Stomach (tissue), 9 donors: Measurements from ENCODE around the gene TUBB6. TPM values are rescaled to one million over a fixed set of nuclear protein-coding genes. Genes with fewer than 3 reads are reported as not detected.

Experiments used
- DNase-seq, 2 donors: peaks; one replicate each; pipeline versions ENCODE4 v3.0.0 to v3.0.0-alpha.2; 2013 to 2019
- H3K27ac ChIP-seq, 5 donors: fragments of 200-600 bp in 4 of 5; sonication (generic) in 4 of 5; one replicate each; pipeline ENCODE4 v1.5.1; 2013 to 2019; ENCODE audit warnings: mild to moderate bottlenecking in 1 of 5, moderate library complexity in 1 of 5
- H3K27me3 ChIP-seq, 3 donors: fragments of 200-600 bp; sonication (generic); one replicate each; pipeline ENCODE4 v1.5.1; 2017 to 2019; ENCODE audit warnings: mixed run types in 1 of 3
- H3K36me3 ChIP-seq, 4 donors: fragments of 200-600 bp; sonication (generic); 1 replicate in 3 of 4; 2 replicates in 1 of 4; pipeline ENCODE4 v1.5.1; 2016 to 2019
- H3K4me1 ChIP-seq, 4 donors: fragments of 200-600 bp; sonication (generic); one replicate each; pipeline ENCODE4 v1.5.1; 2016 to 2019
- H3K4me3 ChIP-seq, 4 donors: fragments of 200-600 bp; sonication (generic) in 3 of 4; one replicate each; pipeline ENCODE4 v1.5.1; 2016 to 2019; ENCODE audit warnings: mild to moderate bottlenecking in 1 of 4
- H3K9me3 ChIP-seq, 4 donors: fragments of 200-600 bp; sonication (generic); one replicate each; pipeline ENCODE4 v1.5.1; 2016 to 2019
- CTCF ChIP-seq, 7 experiments: fragments of 450-650 bp in 4 of 7; fragments of 200-600 bp in 3 of 7; sonication (generic) in 3 of 7; IDR thresholded peaks; one replicate each; pipeline ENCODE4 v1.5.1; 2016 to 2019; ENCODE audit warnings: antibody characterized with exemption in 7 of 7, control low read depth in 2 of 7, mild to moderate bottlenecking in 1 of 7
- EP300 ChIP-seq: sonication (generic); formaldehyde crosslinking; IDR thresholded peaks from one replicate; pipeline ENCODE4 v1.6.1; 2017; ENCODE audit warnings: antibody characterized with exemption
- POLR2A ChIP-seq, 4 donors: fragments of 450-650 bp; IDR thresholded peaks; one replicate each; pipeline ENCODE4 v1.6.1; 2016; ENCODE audit warnings: antibody characterized with exemption in 4 of 4, control low read depth in 2 of 4, mild to moderate bottlenecking in 1 of 4, moderate library complexity in 1 of 4
- POLR2AphosphoS5 ChIP-seq, 3 donors: sonication (generic); formaldehyde crosslinking; IDR thresholded peaks; one replicate each; pipeline ENCODE4 v1.6.1; 2016; ENCODE audit warnings: antibody characterized with exemption in 3 of 3
- WGBS, 5 donors: extraction: QIAGEN DNeasy Blood & Tissue Kit in 3 of 5; methylation state at CpG; one replicate each; pipeline versions ENCODE4 v1.1.5 to v1.1.7; 2013 to 2018; 5-methylcytosine and 5-hydroxymethylcytosine counted together
- intact Hi-C: fragments of 100-400 bp; cut with DNase I; formaldehyde crosslinking; loops from one replicate; pipeline ENCODE4 v1.15.1; 2023; ENCODE audit warnings: low total_unique reads
- polyA plus RNA-seq, 3 donors: library from polyadenylated mRNA; stranded (reverse); fragments of 200-250 nt; gene quantifications; one replicate each; pipeline ENCODE4 v1.2.3, GENCODE V29; 2013
- total RNA-seq, 5 donors: library from RNA; depleted of rRNA; stranded (reverse); fragments of >200 nt; gene quantifications; one replicate each; pipeline versions ENCODE4 v1.1.0 to v1.2.3, GENCODE V29; 2014 to 2016
- donor health status: healthy with polysubstance abuse.
- donor health status: Bipolar disorder and iron deficiency.
- donor health status: healthy.

TUBB6 gene
- total and polyA plus RNA-seq, 8 donors: 66.6 to 333 (median 174) TPM

- Histone ChIP-seq H3K4me1 (peaks cover 14 to 23% (median 21%) of the 10 kb centered on the region in 4 donors), H3K9me3 (no peaks in the 10 kb centered on the region), H3K27ac (no peak overlapping the region), H3K36me3 (no peaks in the 10 kb centered on the region), H3K27me3 (peaks cover 0 to 36% (median 22%) of the 10 kb centered on the region in 3 donors), H3K4me3 (no peak overlapping the region)
- intact Hi-C loops: no loop called here
- DNase-seq: no peak
- 90 to 94% (median 93%) methylated on average over 12 to 14 of the region's 14 CpGs for WGBS, 5 donors
- TF ChIP-seq EP300: no peak
- TF ChIP-seq CTCF (IDR thresholded peaks at IDR 0.05): no peak
- TF ChIP-seq POLR2A (IDR thresholded peaks at IDR 0.05): no peak
- TF ChIP-seq POLR2AphosphoS5 (IDR thresholded peaks at IDR 0.05): no peak
Observed at GRCh38 chr18:12291690-12292089, 16.4 kb upstream of the TUBB6 start.

GRCh38 chr18:12293831-12294230 lies 14.2 kb upstream of the TUBB6 start:
- WGBS, 5 donors: 69 to 76% (median 75%) methylated on average over 10 to 11 of the region's 11 CpGs
- no peak overlapping the region for H3K4me3 ChIP-seq
- intact Hi-C loops: no loop called here
- peaks cover 0 to 6% (median 0%) of the 10 kb centered on the region in 4 donors for H3K9me3 ChIP-seq
- H3K27ac ChIP-seq: no peak overlapping the region
- DNase-seq: no peak
- H3K27me3 ChIP-seq: peaks cover 0 to 14% (median 3%) of the 10 kb centered on the region in 3 donors
- no peaks in the 10 kb centered on the region for H3K36me3 ChIP-seq
- peaks cover 2 to 3% (median 3%) of the 10 kb centered on the region in 4 donors for H3K4me1 ChIP-seq
- TF ChIP-seq EP300 (no peak), POLR2A (IDR thresholded peaks at IDR 0.05) (no peak), CTCF (IDR thresholded peaks at IDR 0.05) (no peak), POLR2AphosphoS5 (IDR thresholded peaks at IDR 0.05) (no peak)

GRCh38 chr18:12295389-12296086 lies 12.5 kb upstream of the TUBB6 start:
- Histone ChIP-seq H3K27ac (no peak overlapping the region), H3K36me3 (no peaks in the 10 kb centered on the region), H3K27me3 (no peaks in the 10 kb centered on the region), H3K4me1 (no peaks in the 10 kb centered on the region), H3K4me3 (no peak overlapping the region), H3K9me3 (peaks cover 0 to 6% (median 0%) of the 10 kb centered on the region in 4 donors)
- no peak for DNase-seq
- intact Hi-C loops: no loop called here
- 90 to 91% (median 90%) methylated on average over 18 of the region's 18 CpGs for WGBS, 5 donors
- TF ChIP-seq POLR2A (IDR thresholded peaks at IDR 0.05) (no peak), EP300 (no peak), CTCF (IDR thresholded peaks at IDR 0.05) (no peak), POLR2AphosphoS5 (IDR thresholded peaks at IDR 0.05) (no peak)

DNA sequence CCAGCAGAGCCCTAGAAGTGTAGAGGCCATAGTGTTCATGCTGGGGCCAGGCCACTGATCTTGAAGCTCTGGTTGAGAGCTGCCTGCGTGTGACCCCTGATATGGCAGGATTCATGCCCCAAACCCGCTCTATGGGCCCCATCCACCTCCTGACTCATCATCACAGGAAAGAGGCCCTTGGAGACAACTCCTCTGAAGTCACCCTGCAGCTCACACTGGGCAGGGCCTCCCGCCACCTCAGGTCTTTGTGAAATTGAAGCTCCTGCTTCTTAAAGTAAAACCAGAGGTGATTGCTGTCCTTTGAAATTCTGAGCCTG lies 12.0 kb upstream of the TUBB6 start:
- Histone ChIP-seq H3K27ac (no peak overlapping the region), H3K4me3 (no peak overlapping the region), H3K36me3 (no peaks in the 10 kb centered on the region), H3K4me1 (no peaks in the 10 kb centered on the region), H3K9me3 (peaks cover 0 to 6% (median 0%) of the 10 kb centered on the region in 4 donors), H3K27me3 (no peaks in the 10 kb centered on the region)
- DNase-seq: no peak
- TF ChIP-seq POLR2AphosphoS5 (IDR thresholded peaks at IDR 0.05): no peak
- 75 to 97% (median 91%) methylated on average over 3 of the region's 3 CpGs for WGBS, 5 donors
- intact Hi-C loops: no loop called here

DNA sequence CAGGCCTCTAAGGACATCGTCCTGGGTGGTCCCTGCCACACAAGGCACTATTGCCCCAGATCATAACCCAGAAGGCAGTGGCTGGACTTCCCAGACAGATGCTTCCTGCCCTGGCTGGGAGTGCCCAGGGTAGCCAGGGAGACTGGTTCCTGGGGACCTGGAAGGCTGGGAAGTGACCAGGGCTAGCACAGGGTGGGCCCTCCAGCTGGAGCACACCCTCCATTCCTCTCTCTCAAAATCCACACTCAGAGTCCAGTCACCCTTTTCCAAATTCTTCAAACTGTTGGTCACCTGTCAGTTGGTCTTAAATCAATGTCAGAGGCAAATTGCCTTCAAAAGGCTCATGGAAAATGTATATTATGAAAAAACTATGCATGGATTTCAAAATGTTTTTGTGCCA lies 11.6 kb upstream of the TUBB6 start:
- no peaks in the 10 kb centered on the region for H3K36me3 ChIP-seq
- intact Hi-C loops: no loop called here
- no peaks in the 10 kb centered on the region for H3K4me1 ChIP-seq
- no peak for TF ChIP-seq POLR2AphosphoS5 (IDR thresholded peaks at IDR 0.05)
- no peak for TF ChIP-seq CTCF (IDR thresholded peaks at IDR 0.05)
- TF ChIP-seq EP300: no peak
- no peak for TF ChIP-seq POLR2A (IDR thresholded peaks at IDR 0.05)
- H3K27me3 ChIP-seq: no peaks in the 10 kb centered on the region
- DNase-seq: no peak
- H3K9me3 ChIP-seq: peaks cover 0 to 6% (median 0%) of the 10 kb centered on the region in 4 donors
- 70 to 91% (median 75%) methylated on average over 1 of the region's 1 CpG for WGBS, 5 donors
- H3K27ac ChIP-seq: no peak overlapping the region
- no peak overlapping the region for H3K4me3 ChIP-seq
